ENCODE results near the gene FAHD1.

Gene FAHD1

DNA sequence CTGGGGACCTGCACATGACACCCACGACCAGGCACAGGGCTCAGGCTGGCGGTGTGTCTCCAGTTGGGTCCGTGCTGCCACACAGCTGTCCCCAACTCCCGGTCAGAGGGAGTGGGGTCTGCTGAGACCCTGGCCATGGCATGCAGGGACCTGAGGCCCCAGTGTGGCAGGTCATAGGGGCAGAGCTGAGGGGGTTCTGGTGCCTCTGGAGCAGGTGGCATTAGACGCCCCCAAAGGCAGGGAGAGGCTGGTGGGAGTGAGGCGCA lies 40.0 kb upstream of the FAHD1 start:
- no peaks in the 10 kb centered on the region for H4K20me1 ChIP-seq (ENCODE audit: low read depth, low read length)
- H3K27ac ChIP-seq (ENCODE audit: low read depth, low read length): no peak overlapping the region
- no peak for TF ChIP-seq EZH2phosphoT487 (conservative IDR thresholded peaks at IDR 0.05; ENCODE audit: low read length)
- TF ChIP-seq, protein P1, sequence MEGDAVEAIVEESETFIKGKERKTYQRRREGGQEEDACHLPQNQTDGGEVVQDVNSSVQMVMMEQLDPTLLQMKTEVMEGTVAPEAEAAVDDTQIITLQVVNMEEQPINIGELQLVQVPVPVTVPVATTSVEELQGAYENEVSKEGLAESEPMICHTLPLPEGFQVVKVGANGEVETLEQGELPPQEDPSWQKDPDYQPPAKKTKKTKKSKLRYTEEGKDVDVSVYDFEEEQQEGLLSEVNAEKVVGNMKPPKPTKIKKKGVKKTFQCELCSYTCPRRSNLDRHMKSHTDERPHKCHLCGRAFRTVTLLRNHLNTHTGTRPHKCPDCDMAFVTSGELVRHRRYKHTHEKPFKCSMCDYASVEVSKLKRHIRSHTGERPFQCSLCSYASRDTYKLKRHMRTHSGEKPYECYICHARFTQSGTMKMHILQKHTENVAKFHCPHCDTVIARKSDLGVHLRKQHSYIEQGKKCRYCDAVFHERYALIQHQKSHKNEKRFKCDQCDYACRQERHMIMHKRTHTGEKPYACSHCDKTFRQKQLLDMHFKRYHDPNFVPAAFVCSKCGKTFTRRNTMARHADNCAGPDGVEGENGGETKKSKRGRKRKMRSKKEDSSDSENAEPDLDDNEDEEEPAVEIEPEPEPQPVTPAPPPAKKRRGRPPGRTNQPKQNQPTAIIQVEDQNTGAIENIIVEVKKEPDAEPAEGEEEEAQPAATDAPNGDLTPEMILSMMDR (IDR thresholded peaks at IDR 0.05; ENCODE audit: insufficient read depth, low read length, poor library complexity, severe bottlenecking): no peak
- H3K9me3 ChIP-seq (ENCODE audit: insufficient read depth, low read length): no peaks in the 10 kb centered on the region
- no peak overlapping the region for H3K9ac ChIP-seq (ENCODE audit: low read length)
- no peak overlapping the region for H2AFZ ChIP-seq (ENCODE audit: low read depth, low read length, severe bottlenecking)
- no peak overlapping the region for H3K4me3 ChIP-seq (ENCODE audit: insufficient read depth, low read length, poor library complexity, severe bottlenecking)
- no peaks in the 10 kb centered on the region for H3F3A ChIP-seq (ENCODE audit: insufficient read depth)
- no peak overlapping the region for H3K4me2 ChIP-seq (ENCODE audit: low read depth, low read length, poor library complexity, severe bottlenecking)
- H3K9me2 ChIP-seq (replicated peaks; ENCODE audit: insufficient read depth, low read length): no peaks in the 10 kb centered on the region
- peaks cover 32% of the 10 kb centered on the region for H3K79me2 ChIP-seq (ENCODE audit: insufficient read depth, low read length)
- H3K36me3 ChIP-seq (ENCODE audit: low read length): no peaks in the 10 kb centered on the region
- no peaks in the 10 kb centered on the region for H3K27me3 ChIP-seq (ENCODE audit: low read length)

DNA sequence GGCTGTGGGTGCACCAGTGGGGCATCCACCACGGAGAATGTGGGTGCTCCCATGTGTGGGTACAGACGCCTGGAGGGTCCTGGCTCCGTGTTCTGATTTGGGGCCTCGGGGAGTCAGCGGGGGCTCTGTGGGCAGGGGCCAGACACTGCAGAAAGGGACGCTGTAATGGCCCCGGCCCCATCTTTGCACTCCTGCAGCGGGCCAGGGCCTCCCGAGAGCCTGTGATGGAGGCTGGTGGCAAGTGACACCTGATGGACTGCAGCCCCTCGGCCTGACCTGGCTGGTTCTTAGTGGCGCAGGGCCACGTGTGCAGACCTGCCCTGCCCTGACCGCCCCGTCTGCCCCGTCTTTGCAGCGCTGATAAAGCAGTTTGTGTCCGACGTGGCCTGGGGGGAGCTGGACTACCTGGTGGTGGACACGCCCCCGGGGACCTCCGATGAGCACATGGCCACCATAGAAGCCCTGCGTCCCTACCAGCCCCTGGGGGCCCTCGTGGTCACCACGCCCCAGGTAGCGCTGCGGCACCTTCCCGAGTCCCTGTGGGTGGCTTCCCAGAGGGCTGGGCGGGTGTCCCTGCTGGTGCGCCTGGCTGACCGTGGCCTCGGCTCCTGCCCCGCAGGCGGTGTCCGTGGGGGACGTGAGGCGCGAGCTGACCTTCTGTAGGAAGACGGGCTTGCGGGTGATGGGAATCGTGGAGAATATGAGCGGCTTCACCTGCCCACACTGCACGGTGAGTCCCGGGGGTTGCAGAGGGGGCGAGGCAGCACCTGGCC lies 39.5 kb upstream of the FAHD1 start:
- Histone ChIP-seq H3K79me2 (ENCODE audit: insufficient read depth, low read length) (peaks cover 32% of the 10 kb centered on the region), H4K20me1 (ENCODE audit: low read depth, low read length) (no peaks in the 10 kb centered on the region), H2AFZ (ENCODE audit: low read depth, low read length, severe bottlenecking) (no peak overlapping the region), H3K36me3 (ENCODE audit: low read length) (no peaks in the 10 kb centered on the region), H3K4me2 (ENCODE audit: low read depth, low read length, poor library complexity, severe bottlenecking) (no peak overlapping the region), H3K9ac (ENCODE audit: low read length) (no peak overlapping the region), H3K27ac (ENCODE audit: low read depth, low read length) (no peak overlapping the region), H3K9me3 (ENCODE audit: insufficient read depth, low read length) (no peaks in the 10 kb centered on the region), H3K4me3 (ENCODE audit: insufficient read depth, low read length, poor library complexity, severe bottlenecking) (no peak overlapping the region), H3F3A (ENCODE audit: insufficient read depth) (no peaks in the 10 kb centered on the region), H3K9me2 (replicated peaks; ENCODE audit: insufficient read depth, low read length) (no peaks in the 10 kb centered on the region), H3K27me3 (ENCODE audit: low read length) (no peaks in the 10 kb centered on the region)
- TF ChIP-seq, protein P1 (IDR thresholded peaks at IDR 0.05; ENCODE audit: insufficient read depth, low read length, poor library complexity, severe bottlenecking): no peak
- TF ChIP-seq EZH2phosphoT487 (conservative IDR thresholded peaks at IDR 0.05; ENCODE audit: low read length): no peak

DNA sequence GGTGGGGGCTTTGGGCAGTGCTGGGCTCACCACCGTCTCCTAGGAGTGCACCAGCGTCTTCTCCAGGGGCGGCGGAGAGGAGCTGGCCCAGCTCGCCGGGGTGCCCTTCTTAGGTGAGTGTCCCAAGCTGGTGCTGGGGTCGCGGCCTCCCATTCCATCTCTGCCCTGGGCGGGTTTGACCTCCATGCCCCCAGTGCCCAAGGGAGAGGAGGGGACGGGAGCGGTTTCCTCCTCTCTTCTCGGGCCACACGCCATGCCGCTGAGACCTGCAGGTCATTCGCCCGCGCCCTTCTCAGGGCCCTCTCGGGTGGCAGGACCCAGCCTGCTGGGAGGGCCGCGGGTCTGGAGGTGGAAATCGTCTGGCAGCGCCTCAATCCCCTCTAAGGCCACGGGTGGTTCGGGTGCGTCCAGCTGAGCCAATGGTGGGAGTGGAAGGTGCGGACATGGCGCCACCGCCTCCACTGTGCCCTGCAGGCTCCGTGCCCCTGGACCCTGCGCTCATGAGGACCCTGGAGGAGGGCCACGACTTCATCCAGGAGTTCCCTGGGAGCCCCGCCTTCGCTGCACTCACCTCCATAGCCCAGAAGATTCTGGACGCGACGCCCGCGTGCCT lies 38.8 kb upstream of the FAHD1 start:
- Histone ChIP-seq H3K9ac (ENCODE audit: low read length) (no peak overlapping the region), H3K27ac (ENCODE audit: low read depth, low read length) (no peak overlapping the region), H3K4me2 (ENCODE audit: low read depth, low read length, poor library complexity, severe bottlenecking) (no peak overlapping the region), H2AFZ (ENCODE audit: low read depth, low read length, severe bottlenecking) (no peak overlapping the region), H3K4me3 (ENCODE audit: insufficient read depth, low read length, poor library complexity, severe bottlenecking) (no peak overlapping the region), H3K9me2 (replicated peaks; ENCODE audit: insufficient read depth, low read length) (no peaks in the 10 kb centered on the region), H3K36me3 (ENCODE audit: low read length) (no peaks in the 10 kb centered on the region), H3K9me3 (ENCODE audit: insufficient read depth, low read length) (no peaks in the 10 kb centered on the region), H4K20me1 (ENCODE audit: low read depth, low read length) (no peaks in the 10 kb centered on the region), H3K27me3 (ENCODE audit: low read length) (no peaks in the 10 kb centered on the region), H3K79me2 (ENCODE audit: insufficient read depth, low read length) (peaks cover 30% of the 10 kb centered on the region), H3F3A (ENCODE audit: insufficient read depth) (no peaks in the 10 kb centered on the region)
- TF ChIP-seq EZH2phosphoT487 (conservative IDR thresholded peaks at IDR 0.05; ENCODE audit: low read length): no peak
- TF ChIP-seq, protein P1 (IDR thresholded peaks at IDR 0.05; ENCODE audit: insufficient read depth, low read length, poor library complexity, severe bottlenecking): no peak
